ENCODE measurements around the gene OR6A2. TPM values are rescaled to one million over a fixed set of nuclear protein-coding genes. Genes with fewer than 3 reads are reported as not detected.

Gene OR6A2
- total RNA-seq, 1 experiment from 2014 or later: not detected

DNA sequence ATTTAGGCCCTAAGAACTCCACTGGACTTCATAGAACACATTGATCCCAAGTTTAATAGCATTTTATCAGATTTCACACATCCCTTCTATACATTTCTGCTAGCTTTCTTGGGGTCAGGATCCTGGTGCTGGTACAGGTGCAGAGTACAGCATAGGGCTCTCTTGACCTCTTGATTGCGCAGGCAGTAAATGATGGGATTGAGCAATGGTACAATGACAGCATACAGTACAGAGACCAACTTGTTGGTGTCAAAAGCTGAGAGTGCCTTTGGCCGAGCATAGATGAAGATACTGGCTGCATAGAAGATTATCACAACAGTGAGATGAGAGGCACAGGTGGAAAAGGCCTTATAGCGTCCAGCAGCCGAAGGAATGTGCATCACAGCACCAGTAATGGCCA is 4.8 kb downstream of the OR6A2 start:
- no peaks in the 10 kb centered on the region for H3K9me3 ChIP-seq (replicated peaks)
- no peaks in the 10 kb centered on the region for H3K36me3 ChIP-seq
- DNase-seq: no peak
- no peak overlapping the region for H3K27ac ChIP-seq
- no peaks in the 10 kb centered on the region for H3K27me3 ChIP-seq
- no peaks in the 10 kb centered on the region for H3K4me1 ChIP-seq
- no peak overlapping the region for H3K4me3 ChIP-seq

DNA sequence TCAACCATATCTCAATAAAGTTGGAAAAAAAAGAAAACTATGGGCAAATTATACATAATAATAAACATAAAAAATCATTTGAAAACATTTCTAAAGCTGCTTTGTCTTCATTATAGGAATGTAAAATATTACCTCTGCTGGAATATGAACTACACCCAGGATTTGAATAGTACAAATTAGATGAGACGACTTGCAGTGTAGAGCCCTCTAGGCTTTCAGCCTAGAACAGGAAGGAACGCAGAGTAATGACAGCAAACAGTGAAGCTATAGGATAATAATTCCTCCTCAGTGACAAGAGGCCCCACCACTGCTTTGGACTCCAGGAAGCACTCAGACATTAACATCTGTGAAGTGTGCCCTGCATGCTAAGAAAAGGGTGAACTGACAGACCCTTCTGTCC is 8.9 kb downstream of the OR6A2 start:
- Histone ChIP-seq H3K36me3 (no peaks in the 10 kb centered on the region), H3K4me3 (no peak overlapping the region), H3K27me3 (no peaks in the 10 kb centered on the region), H3K4me1 (no peaks in the 10 kb centered on the region), H3K27ac (no peak overlapping the region), H3K9me3 (replicated peaks) (no peaks in the 10 kb centered on the region)
- DNase-seq: no peak

- no peaks in the 10 kb centered on the region for H3K27me3 ChIP-seq
- no peak within 1 kb of the TSS for H3K27ac ChIP-seq
- DNase-seq: no peak
- H3K9me3 ChIP-seq (replicated peaks): no peaks in the 10 kb centered on the region
- no peak within 1 kb of the TSS for H3K4me3 ChIP-seq
- H3K36me3 ChIP-seq: no peaks in the 10 kb centered on the region
- H3K4me1 ChIP-seq: no peaks in the 10 kb centered on the region
These were observed 16.8 kb downstream of the OR6A2 start, which contains the start of gene OR2AG1 for GRCh38 chr11:6782720-6783119. TSS of gene OR2AG1 (plus strand) at chr11:6783020. CDS start at chr11:6785038, 2,018 bp downstream.

DNA sequence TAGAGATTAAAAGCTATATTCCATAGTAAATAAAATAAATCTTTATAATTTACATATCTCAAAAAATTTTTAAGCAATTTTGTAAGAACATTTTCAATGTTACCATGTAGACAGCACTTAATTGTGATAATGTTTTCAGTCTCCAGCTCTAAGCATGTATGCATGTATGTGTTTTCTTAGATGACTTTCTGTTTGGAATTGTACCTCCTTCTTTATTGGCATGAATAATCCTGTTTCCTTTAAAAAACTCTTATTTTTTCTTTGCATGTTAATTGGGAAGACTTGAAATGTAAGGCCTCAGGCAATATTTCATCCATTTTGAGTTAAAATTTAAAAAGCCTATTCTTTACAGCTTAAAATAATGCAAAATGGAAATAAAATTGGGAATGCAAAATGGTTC is 18.7 kb downstream of the OR6A2 start:
- Histone ChIP-seq H3K36me3 (no peaks in the 10 kb centered on the region), H3K4me1 (no peaks in the 10 kb centered on the region), H3K27ac (no peak overlapping the region), H3K4me3 (no peak overlapping the region), H3K9me3 (replicated peaks) (no peaks in the 10 kb centered on the region), H3K27me3 (no peaks in the 10 kb centered on the region)
- DNase-seq: no peak

GRCh38 chr11:6778518-6778917 is 21.0 kb downstream of the OR6A2 start:
- H3K4me1 ChIP-seq: no peaks in the 10 kb centered on the region
- H3K4me3 ChIP-seq: no peak overlapping the region
- H3K27me3 ChIP-seq: no peaks in the 10 kb centered on the region
- H3K9me3 ChIP-seq (replicated peaks): no peaks in the 10 kb centered on the region
- no peak for DNase-seq
- H3K27ac ChIP-seq: no peak overlapping the region
- H3K36me3 ChIP-seq: no peaks in the 10 kb centered on the region

- no peak within 1 kb of the TSS for H3K4me3 ChIP-seq
- DNase-seq: no peak
- no peaks in the 10 kb centered on the region for H3K9me3 ChIP-seq (replicated peaks)
- no peak within 1 kb of the TSS for H3K27ac ChIP-seq
- H3K36me3 ChIP-seq: no peaks in the 10 kb centered on the region
- H3K4me1 ChIP-seq: no peaks in the 10 kb centered on the region
- no peaks in the 10 kb centered on the region for H3K27me3 ChIP-seq
These were observed 27.3 kb downstream of the OR6A2 start, which contains the start of gene OR2AG2 for GRCh38 chr11:6771926-6772893. TSS of gene OR2AG2 (minus strand) at chr11:6771976. CDS start at chr11:6768957, 3,019 bp downstream.

- no peaks in the 10 kb centered on the region for H3K4me1 ChIP-seq
- H3K9me3 ChIP-seq (replicated peaks): no peaks in the 10 kb centered on the region; the same call in 1 of the 2 replicates
- DNase-seq: peak; percentile 38 to 66
- no peaks in the 10 kb centered on the region for H3K36me3 ChIP-seq
- H3K4me3 ChIP-seq: no peak overlapping the region
- H3K27me3 ChIP-seq: peaks cover 2% of the 10 kb centered on the region; the same call in 1 of the 2 replicates
- H3K27ac ChIP-seq: no peak overlapping the region
These were observed 42.0 kb downstream of the OR6A2 start for GRCh38 chr11:6757373-6757967.

DNA sequence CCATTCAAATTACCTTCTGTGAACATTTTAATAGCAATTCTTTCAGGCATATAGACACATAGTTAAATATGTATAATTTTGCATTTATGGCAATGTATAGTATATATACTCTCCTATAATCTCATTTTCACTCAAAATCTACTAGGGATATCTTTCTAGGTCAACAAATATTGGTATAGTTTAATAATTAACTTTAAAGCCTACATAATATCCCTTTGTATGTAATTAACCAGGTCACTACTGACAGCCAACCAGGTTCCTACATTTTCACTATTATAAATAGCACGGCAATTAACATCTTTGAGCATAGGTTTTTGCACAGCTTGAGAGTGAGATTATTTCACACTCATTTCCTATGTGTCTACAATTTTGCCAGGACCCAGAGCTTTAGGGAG is 43.5 kb downstream of the OR6A2 start:
- peaks cover 2% of the 10 kb centered on the region; the same call in 1 of the 2 replicates for H3K27me3 ChIP-seq
- DNase-seq: no peak

GRCh38 chr11:6755303-6755952 is 44.1 kb downstream of the OR6A2 start:
- DNase-seq: peak; percentile 10 to 64
- H3K27me3 ChIP-seq: peaks cover 2% of the 10 kb centered on the region; the same call in 1 of the 2 replicates
- H3K27ac ChIP-seq: no peak overlapping the region
- no peaks in the 10 kb centered on the region for H3K36me3 ChIP-seq
- no peaks in the 10 kb centered on the region; the same call in 1 of the 2 replicates for H3K9me3 ChIP-seq (replicated peaks)
- no peak overlapping the region for H3K4me3 ChIP-seq
- no peaks in the 10 kb centered on the region for H3K4me1 ChIP-seq

More for the DNA sequence above, 43.5 kb downstream of the OR6A2 start:
- Histone ChIP-seq H3K36me3 (no peaks in the 10 kb centered on the region), H3K9me3 (replicated peaks) (no peaks in the 10 kb centered on the region; the same call in 1 of the 2 replicates), H3K4me3 (no peak overlapping the region), H3K27ac (no peak overlapping the region), H3K4me1 (no peaks in the 10 kb centered on the region)

- Histone ChIP-seq H3K27me3 (peaks cover 20% of the 10 kb centered on the region), H3K36me3 (no peaks in the 10 kb centered on the region), H3K27ac (no peak overlapping the region), H3K4me3 (no peak overlapping the region), H3K9me3 (replicated peaks) (no peaks in the 10 kb centered on the region), H3K4me1 (no peaks in the 10 kb centered on the region)
- no peak for DNase-seq
These were observed 52.3 kb downstream of the OR6A2 start for GRCh38 chr11:6747097-6747668.

DNA sequence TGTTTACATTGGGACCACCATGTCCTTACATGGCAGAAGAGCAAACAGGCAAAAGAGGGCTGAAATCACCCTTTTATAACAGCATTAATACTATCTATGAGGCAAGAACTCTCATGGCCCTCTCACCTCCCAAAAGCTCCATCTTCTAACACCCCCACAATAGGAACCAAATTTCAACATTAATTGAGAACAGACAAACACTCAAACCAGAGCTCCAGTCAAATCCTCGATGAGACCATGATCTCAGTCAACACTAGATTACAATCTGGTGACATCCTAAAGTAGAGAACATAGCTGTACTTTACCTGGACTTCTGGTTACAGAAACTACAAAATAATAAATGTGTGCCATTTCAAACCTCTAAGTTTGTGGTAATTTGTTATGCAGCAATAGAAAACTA is 52.9 kb downstream of the OR6A2 start:
- DNase-seq: no peak
- Histone ChIP-seq H3K4me3 (no peak overlapping the region), H3K27ac (no peak overlapping the region), H3K36me3 (no peaks in the 10 kb centered on the region), H3K4me1 (no peaks in the 10 kb centered on the region), H3K9me3 (replicated peaks) (no peaks in the 10 kb centered on the region), H3K27me3 (peaks cover 20% of the 10 kb centered on the region)

GRCh38 chr11:6746086-6746618 is 53.3 kb downstream of the OR6A2 start:
- Histone ChIP-seq H3K9me3 (replicated peaks) (no peaks in the 10 kb centered on the region), H3K27me3 (peaks cover 20% of the 10 kb centered on the region), H3K27ac (no peak overlapping the region), H3K36me3 (no peaks in the 10 kb centered on the region), H3K4me3 (no peak overlapping the region), H3K4me1 (no peaks in the 10 kb centered on the region)
- DNase-seq: no peak

- no peaks in the 10 kb centered on the region for H3K36me3 ChIP-seq
- H3K27me3 ChIP-seq: peaks cover 20% of the 10 kb centered on the region
- no peaks in the 10 kb centered on the region for H3K9me3 ChIP-seq (replicated peaks)
- H3K27ac ChIP-seq: no peak overlapping the region
- no peak for DNase-seq
- H3K4me1 ChIP-seq: no peaks in the 10 kb centered on the region
- H3K4me3 ChIP-seq: no peak overlapping the region
These were observed 53.9 kb downstream of the OR6A2 start for GRCh38 chr11:6745465-6746015.

GRCh38 chr11:6745018-6745417 is 54.5 kb downstream of the OR6A2 start:
- peaks cover 20% of the 10 kb centered on the region for H3K27me3 ChIP-seq
- H3K9me3 ChIP-seq (replicated peaks): no peaks in the 10 kb centered on the region
- no peaks in the 10 kb centered on the region for H3K36me3 ChIP-seq
- no peak overlapping the region for H3K27ac ChIP-seq
- H3K4me1 ChIP-seq: no peaks in the 10 kb centered on the region
- no peak for DNase-seq
- H3K4me3 ChIP-seq: no peak overlapping the region
